Activated T-cell treated with anti-CD3 and anti-CD28 coated beads, Interleukin-2, amount 50 U/mL, for 24 hours (primary cell): ENCODE results near the gene CD27.
A peak's percentile ranks its signal among the peaks of the same experiment; 100 is the strongest.

Experiments used
- DNase-seq: peaks from one replicate; pipeline ENCODE4 v3.0.0-alpha.2; 2020
- H3K27ac Mint-ChIP-seq: 2 replicates; pipeline ENCODE4 v1.8.0; 2020; ENCODE audit warnings: mild to moderate bottlenecking, mixed read lengths
- H3K27me3 Mint-ChIP-seq: 2 replicates; pipeline ENCODE4 v1.8.0; 2020; ENCODE audit warnings: mixed read lengths
- H3K36me3 Mint-ChIP-seq: 2 replicates; pipeline ENCODE4 v1.8.0; 2020; ENCODE audit warnings: low read depth, mixed read lengths
- H3K4me1 Mint-ChIP-seq: 2 replicates; pipeline ENCODE4 v1.8.0; 2020; ENCODE audit warnings: low read depth, mixed read lengths
- H3K4me3 Mint-ChIP-seq: 2 replicates; pipeline ENCODE4 v1.8.0; 2020; ENCODE audit warnings: mild to moderate bottlenecking, moderate library complexity, mixed read lengths
- H3K9me3 Mint-ChIP-seq: 2 replicates; pipeline ENCODE4 v1.8.0; 2020; ENCODE audit warnings: mixed read lengths

CD27 gene

DNA sequence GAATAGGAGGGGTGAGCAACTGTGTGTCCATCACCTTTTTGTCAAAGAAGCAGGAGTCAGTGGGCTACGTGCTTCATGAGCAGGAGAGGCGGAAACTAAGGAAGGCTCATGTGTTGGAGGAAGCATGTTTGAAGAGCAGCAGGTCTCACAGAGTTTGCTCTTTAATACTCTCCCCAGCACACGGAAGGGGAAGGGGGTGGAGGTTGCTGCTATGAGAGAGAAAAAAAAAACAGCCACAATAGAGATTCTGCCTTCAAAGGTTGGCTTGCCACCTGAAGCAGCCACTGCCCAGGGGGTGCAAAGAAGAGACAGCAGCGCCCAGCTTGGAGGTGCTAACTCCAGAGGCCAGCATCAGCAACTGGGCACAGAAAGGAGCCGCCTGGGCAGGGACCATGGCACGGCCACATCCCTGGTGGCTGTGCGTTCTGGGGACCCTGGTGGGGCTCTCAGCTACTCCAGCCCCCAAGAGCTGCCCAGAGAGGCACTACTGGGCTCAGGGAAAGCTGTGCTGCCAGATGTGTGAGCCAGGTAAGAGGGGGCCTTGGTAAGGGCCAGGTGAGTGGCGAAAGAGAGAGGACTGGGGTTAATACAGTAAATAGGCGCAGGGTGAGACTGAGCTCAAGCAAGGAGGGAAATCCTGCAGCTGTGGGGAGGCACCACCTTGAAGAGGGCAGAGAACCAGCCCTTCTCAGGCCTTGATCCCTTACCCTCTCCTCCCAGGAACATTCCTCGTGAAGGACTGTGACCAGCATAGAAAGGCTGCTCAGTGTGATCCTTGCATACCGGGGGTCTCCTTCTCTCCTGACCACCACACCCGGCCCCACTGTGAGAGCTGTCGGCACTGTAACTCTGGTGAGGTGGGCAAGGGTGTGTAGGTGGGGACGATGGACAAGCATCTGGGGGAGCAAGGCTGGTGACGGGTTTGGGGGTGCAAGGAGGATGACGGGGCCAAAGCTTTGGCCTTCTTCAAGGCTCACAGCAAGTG, at the start of gene CD27:
TSS of gene CD27 (plus strand) at position 252 of the 985 bp plus-strand sequence. CDS start at position 393, 141 bp downstream.
- Mint-ChIP-seq H3K36me3 (peaks cover 48% of the 10 kb centered on the region), H3K27me3 (no peaks in the 10 kb centered on the region), H3K4me1 (peaks cover 85% of the 10 kb centered on the region), H3K4me3 (peak within 1 kb of the TSS; percentile 98), H3K9me3 (no peaks in the 10 kb centered on the region), H3K27ac (peak within 1 kb of the TSS; percentile 99)
- DNase-seq, result peak; percentile 70

DNA sequence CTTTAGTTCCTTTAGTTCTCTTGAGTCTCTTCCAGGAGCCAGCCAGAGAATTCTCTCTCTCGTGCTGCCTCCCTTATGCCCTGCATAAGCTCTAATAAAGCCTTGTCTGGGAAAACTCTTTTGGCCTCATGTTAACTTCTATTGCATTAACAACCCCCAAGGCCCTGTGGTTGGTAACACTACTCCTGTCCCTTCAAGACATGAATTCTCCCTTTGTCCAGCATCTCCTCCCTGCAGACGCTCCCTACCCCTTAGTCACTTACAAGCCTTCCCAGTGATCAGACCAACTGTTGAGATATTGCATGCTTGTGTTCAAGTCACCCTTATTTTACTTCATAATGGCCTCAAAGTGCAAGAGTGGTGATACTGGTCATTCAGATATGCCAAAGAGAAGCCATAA, 48.7 kb upstream of the CD27 start:
- H3K27me3 Mint-ChIP-seq, result no peaks in the 10 kb centered on the region
- no peak overlapping the region for H3K27ac Mint-ChIP-seq
- H3K4me1 Mint-ChIP-seq, result no peaks in the 10 kb centered on the region
- no peaks in the 10 kb centered on the region for H3K9me3 Mint-ChIP-seq
- no peaks in the 10 kb centered on the region for H3K36me3 Mint-ChIP-seq
- no peak overlapping the region for H3K4me3 Mint-ChIP-seq
- DNase-seq, result no peak

DNA sequence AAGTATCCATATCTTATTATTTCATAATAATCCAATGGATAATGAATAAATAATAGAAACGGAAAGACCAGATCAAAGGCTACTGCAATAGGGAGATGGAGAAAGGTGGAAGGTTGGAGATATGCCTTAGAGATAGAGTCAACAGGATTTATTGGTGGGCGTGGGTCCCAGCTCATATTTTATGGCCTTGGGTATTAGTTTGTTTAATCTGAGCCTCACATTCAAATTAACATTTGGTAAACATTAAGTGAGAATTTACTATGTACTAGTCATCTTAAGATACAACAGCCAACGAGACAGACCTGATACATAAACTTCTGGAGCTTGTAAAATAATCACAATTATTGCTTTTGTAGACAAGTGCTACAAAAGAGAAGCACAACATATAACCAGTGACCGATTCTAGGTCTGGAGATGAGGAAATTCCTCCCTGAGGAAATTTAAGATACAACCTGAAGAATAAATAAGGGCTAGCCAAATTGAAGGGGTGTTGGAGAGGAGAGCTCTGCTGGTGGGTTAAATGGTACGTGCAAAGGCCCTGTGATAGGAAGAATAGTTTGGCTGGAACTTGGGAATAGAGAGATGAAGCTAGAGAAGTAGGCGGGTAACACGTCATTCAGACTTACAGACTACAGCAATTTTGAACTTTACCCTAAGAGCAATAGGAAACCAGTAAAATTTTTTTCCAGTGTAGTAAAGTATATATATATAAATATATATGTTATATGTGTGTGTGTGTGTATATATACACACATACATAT, 44.7 kb upstream of the CD27 start:
- Mint-ChIP-seq H3K36me3 (no peaks in the 10 kb centered on the region), H3K4me1 (peaks cover 3% of the 10 kb centered on the region), H3K9me3 (no peaks in the 10 kb centered on the region), H3K27ac (no peak overlapping the region), H3K4me3 (no peak overlapping the region), H3K27me3 (no peaks in the 10 kb centered on the region)
- DNase-seq, result no peak

DNA sequence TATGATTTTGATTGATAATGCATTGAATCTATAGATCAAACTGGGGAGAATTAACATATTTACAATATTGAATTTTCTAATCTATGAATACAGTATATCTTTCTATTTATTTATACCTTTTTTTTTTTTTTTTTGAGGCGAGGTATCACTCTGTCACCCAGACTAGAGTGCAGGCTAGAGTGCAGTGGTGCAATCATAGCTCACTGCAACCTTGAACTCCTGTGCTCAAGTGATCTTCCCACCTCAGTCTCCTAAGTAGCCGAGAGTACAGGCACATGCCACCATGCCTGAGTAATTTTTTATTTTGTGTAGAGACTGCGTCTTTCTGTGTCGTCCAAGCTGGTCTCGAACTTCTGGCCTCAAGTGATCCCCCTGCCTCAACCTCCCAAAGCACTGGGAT, 40.4 kb upstream of the CD27 start:
- H3K36me3 Mint-ChIP-seq, result no peaks in the 10 kb centered on the region
- no peaks in the 10 kb centered on the region for H3K9me3 Mint-ChIP-seq
- H3K4me3 Mint-ChIP-seq, result no peak overlapping the region
- peaks cover 3% of the 10 kb centered on the region for H3K4me1 Mint-ChIP-seq
- no peak for DNase-seq
- H3K27me3 Mint-ChIP-seq, result no peaks in the 10 kb centered on the region
- no peak overlapping the region for H3K27ac Mint-ChIP-seq

DNA sequence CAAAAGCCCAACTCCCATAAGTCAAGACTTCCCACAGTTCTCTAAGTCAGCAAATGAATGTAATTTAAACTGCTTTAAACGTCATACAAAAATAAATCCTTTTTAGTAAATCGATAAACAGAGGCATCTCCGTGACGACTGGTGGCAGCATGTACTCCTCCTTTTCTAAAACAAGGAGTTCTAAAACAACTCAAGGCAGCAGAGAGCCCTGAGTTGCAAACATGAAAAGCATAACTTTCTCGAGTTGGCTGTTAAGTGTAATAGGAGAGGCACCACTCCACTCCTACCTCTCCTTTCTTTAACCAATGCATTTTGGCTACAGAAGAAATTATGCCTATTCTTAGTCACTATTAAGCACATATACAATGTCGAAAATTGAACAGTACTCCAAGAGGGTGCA, 38.8 kb upstream of the CD27 start:
- Mint-ChIP-seq H3K4me1 (peaks cover 3% of the 10 kb centered on the region), H3K27me3 (no peaks in the 10 kb centered on the region), H3K36me3 (no peaks in the 10 kb centered on the region)

DNA sequence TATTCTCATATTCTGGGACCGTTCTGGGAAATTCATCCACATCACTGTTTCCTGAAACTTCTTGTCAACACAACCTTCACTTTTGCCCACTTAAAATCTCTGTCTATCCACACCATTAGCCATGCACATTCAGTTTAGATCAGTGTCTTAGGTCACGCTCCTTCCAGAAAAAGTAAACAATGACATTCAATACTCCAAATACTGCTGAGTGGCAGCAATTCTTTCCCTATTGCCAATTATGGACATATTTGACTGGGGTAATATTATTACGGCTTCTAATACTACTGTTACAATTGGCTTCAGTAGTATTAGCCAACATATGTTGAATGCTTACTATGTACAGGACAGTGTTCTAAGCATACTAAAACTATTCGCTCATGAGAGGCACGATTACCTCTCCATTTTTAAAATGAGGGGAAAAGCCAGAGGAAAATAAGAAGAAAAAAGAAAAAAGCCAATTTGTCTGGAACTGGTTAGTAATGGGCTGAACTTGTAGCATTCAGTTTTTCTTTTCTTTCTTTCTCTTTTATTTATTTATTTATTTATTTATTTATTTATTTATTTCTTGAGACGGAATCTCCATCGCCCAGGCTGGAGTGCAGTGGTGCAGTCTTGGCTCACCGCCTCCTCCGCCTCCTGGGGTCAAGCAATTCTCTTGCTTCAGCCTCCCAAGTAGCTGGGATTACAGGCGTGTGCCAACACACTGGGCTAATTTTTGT, 37.4 kb upstream of the CD27 start:
- no peak for DNase-seq
- Mint-ChIP-seq H3K27me3 (no peaks in the 10 kb centered on the region), H3K36me3 (no peaks in the 10 kb centered on the region), H3K9me3 (no peaks in the 10 kb centered on the region), H3K4me3 (no peak overlapping the region), H3K4me1 (peaks cover 3% of the 10 kb centered on the region), H3K27ac (no peak overlapping the region)

More for the DNA sequence above, 38.8 kb upstream of the CD27 start:
- no peak overlapping the region for H3K27ac Mint-ChIP-seq
- no peak overlapping the region for H3K4me3 Mint-ChIP-seq
- no peak for DNase-seq
- H3K9me3 Mint-ChIP-seq, result no peaks in the 10 kb centered on the region

DNA sequence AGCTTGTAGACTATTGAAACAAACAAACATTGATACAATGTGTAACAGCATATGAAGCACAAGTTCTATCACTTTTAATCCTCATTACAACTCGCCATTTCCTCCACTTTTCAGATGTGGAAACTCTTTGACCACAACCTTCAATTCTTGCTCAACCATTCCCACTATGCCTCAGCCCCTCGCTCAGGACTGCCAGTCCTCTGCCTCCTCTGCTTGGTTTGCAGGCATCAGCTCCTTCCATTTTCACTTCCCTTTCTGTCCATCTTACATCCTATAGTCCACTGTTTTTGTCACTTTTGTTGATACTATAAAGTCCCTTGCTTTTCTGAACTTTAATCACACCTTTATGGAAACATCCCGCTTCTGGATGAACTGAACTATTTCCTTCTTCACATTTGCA, 28.2 kb upstream of the CD27 start:
- peaks cover 9% of the 10 kb centered on the region for H3K4me1 Mint-ChIP-seq
- H3K36me3 Mint-ChIP-seq, result no peaks in the 10 kb centered on the region
- H3K4me3 Mint-ChIP-seq, result no peak overlapping the region
- no peaks in the 10 kb centered on the region for H3K9me3 Mint-ChIP-seq
- no peaks in the 10 kb centered on the region for H3K27me3 Mint-ChIP-seq
- no peak for DNase-seq
- no peak overlapping the region for H3K27ac Mint-ChIP-seq

DNA sequence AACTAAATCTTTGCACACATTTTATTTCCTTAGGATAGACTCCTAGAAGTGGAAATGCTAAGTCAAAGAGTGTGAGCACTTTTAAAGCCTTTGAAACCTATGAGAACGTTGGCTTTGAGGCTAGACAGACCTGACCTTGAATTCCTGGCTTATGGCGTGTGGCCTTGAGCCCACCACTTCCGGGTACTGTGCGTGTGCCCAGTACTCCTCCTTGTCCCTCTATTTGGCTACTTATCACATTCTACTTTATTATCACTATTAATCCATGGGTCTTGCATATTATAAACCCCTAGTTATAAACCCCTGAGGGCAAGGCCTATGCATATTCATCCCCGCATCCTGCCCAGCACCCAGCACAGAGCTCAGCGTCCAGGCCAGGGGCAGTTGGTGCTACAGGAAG, 26.0 kb upstream of the CD27 start:
- H3K9me3 Mint-ChIP-seq, result no peaks in the 10 kb centered on the region
- H3K27ac Mint-ChIP-seq, result no peak overlapping the region
- no peak for DNase-seq
- H3K27me3 Mint-ChIP-seq, result no peaks in the 10 kb centered on the region
- no peak overlapping the region for H3K4me3 Mint-ChIP-seq
- H3K4me1 Mint-ChIP-seq, result peaks cover 15% of the 10 kb centered on the region
- H3K36me3 Mint-ChIP-seq, result no peaks in the 10 kb centered on the region

DNA sequence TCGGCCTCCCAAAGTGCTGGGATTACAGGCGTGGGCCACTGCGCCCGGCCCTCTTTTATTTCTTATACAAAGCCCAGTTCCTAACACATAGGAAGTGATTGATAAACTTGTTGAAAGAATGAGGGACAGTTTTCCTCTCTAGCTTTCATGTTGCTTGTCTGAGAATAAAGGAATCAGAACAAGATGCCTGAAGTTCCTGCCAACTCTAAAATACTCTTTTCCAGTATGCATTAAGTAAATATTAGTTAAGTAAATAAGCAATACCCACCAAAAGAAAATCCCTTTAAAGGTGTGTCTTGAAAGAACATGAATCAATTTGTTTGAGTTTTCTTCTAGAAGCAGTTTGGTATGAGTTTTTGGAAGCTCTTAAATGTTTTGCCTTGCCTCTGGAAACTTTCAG, 24.4 kb upstream of the CD27 start:
- no peaks in the 10 kb centered on the region for H3K9me3 Mint-ChIP-seq
- H3K27ac Mint-ChIP-seq, result no peak overlapping the region
- H3K36me3 Mint-ChIP-seq, result no peaks in the 10 kb centered on the region
- H3K4me3 Mint-ChIP-seq, result no peak overlapping the region
- H3K4me1 Mint-ChIP-seq, result peaks cover 29% of the 10 kb centered on the region
- H3K27me3 Mint-ChIP-seq, result no peaks in the 10 kb centered on the region
- no peak for DNase-seq

DNA sequence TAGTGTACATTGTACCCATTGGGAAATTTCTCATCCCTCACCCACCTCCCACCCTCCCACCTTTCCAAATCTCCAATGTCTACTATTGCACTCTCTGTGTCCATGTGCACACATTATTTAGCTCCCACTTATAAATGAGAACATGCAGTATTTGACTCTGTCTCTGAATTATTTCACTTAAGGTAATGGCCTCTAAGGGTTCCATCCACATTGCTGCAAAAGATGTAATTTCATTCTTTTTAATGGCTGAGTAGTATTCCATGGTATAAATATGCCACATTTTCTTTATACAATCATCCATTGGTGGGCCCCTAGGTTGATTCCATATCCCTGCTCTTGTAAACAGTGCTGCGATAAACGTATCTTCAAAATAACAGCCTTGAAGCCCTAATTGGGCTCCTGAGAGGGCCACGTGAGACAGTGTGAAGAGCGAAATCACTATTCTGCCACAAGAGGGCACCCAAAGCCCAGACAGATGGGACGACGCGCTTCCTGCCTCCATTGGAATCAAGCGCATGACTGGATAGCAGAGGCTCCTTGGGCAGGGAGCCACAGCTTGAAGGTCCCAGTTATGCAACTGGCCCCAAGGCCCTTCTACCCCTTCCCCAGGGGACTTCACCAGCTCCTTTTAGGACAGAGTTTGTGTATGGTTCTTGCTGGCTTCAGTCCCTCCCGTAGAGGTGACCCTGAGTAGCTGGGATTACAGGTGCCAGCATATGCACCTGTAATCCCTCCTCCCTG, 21.3 kb upstream of the CD27 start:
- H3K4me1 Mint-ChIP-seq, result peaks cover 50% of the 10 kb centered on the region
- H3K4me3 Mint-ChIP-seq, result peak overlapping the region; percentile 32
- no peaks in the 10 kb centered on the region for H3K9me3 Mint-ChIP-seq
- H3K27me3 Mint-ChIP-seq, result no peaks in the 10 kb centered on the region
- H3K27ac Mint-ChIP-seq, result peak overlapping the region; percentile 87
- no peaks in the 10 kb centered on the region for H3K36me3 Mint-ChIP-seq
- peak; percentile 80 for DNase-seq

DNA sequence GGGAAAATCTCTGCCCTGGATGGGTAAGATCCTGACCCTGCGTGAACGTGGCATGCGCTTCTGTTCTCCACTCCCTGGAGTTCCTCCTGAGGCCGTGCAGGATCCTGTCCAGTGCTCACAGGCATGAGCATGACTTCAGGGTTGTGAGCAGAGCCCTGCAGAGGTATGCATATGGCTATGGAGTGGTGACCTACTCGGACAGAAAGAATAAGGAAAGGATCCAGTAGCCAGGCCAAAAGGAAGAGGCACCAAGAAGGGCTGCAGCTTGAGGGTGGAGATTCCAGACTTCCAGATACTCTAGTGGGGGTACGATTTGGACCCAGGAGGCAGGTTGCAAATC, 20.8 kb upstream of the CD27 start:
- H3K4me3 Mint-ChIP-seq, result peak overlapping the region; percentile 32
- no peaks in the 10 kb centered on the region for H3K27me3 Mint-ChIP-seq
- H3K27ac Mint-ChIP-seq, result peak overlapping the region; percentile 87
- no peaks in the 10 kb centered on the region for H3K36me3 Mint-ChIP-seq
- H3K4me1 Mint-ChIP-seq, result peaks cover 52% of the 10 kb centered on the region
- no peaks in the 10 kb centered on the region for H3K9me3 Mint-ChIP-seq
- DNase-seq, result no peak

DNA sequence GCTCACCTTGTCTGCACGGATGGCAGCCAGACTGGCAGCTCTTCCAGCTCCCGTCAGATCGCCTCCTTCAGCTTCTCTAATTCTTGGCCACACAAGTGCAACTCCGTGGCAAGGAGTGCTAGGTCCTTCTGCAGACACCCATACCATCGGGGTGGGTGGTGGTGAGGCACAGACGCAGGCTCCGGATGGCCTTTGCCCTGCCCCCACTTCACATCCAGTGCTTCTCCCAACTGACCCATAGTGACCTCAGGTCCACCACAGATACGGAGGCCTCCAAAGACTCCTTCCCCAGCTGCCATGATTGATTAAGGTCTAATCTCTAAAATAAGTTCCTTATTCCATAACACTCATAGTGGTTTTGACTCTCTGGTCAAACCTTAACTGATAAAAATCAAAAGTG, 19.9 kb upstream of the CD27 start:
- H3K27me3 Mint-ChIP-seq, result no peaks in the 10 kb centered on the region
- H3K4me1 Mint-ChIP-seq, result peaks cover 58% of the 10 kb centered on the region

DNA sequence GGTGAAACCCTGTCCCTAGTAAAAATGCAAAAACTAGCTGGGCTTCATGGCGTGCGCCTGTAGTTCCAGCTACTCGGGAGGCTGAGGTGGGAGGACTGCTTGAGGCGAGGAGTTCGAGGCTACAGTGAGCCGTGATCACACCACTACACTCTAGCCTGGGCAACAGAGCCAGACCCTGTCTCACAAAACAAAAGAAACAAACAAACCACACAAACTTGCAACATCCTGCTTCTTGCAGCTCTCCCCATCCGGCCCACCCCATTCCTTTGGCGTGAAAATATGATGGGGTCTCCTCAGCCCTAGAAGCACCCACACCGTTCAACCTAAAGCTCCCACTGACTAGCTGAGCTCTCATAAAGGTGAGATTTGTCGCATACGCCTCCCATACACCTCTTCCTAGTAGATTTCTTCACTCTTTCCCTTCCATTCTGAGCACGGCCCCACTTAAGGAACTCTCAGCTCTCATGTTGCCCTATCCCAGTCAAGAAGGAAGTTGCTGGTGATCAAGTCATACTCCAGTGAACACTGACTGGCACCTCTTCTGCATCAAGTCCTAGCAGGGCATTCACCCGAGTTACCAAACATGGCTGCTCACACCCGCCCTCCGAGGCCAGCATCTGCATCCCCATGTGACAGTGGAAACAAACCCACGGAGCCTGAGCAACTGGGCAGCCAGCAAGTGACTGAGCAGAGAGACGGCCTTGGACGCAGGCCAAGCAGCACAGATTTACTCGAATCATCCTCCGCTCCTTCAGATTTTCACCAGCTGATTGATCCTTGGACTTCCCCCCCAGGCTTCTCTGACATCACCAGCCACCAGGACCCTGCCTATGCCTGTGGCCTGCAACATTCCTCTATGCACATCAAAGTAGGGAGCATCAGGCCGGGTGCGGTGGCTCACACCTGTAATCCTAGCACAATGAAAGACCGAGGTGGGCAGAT, 18.9 kb upstream of the CD27 start:
- Mint-ChIP-seq H3K4me3 (peak overlapping the region; percentile 77), H3K36me3 (no peaks in the 10 kb centered on the region), H3K9me3 (no peaks in the 10 kb centered on the region), H3K27me3 (no peaks in the 10 kb centered on the region), H3K27ac (peak overlapping the region; percentile 99), H3K4me1 (peaks cover 68% of the 10 kb centered on the region)
- peak; percentile 63 for DNase-seq

More for the DNA sequence above, 19.9 kb upstream of the CD27 start:
- Mint-ChIP-seq H3K27ac (peak overlapping the region; percentile 86), H3K4me3 (no peak overlapping the region), H3K36me3 (no peaks in the 10 kb centered on the region), H3K9me3 (no peaks in the 10 kb centered on the region)
- DNase-seq, result no peak
